Neural cell (in vitro differentiated cells): ENCODE data around the gene GABBR2. TPM values are rescaled to one million over a fixed set of nuclear protein-coding genes. Genes with fewer than 3 reads are reported as not detected.

ENCODE experiments used
- H2AFZ ChIP-seq: fragments of 200-600, 300-800 bp; sonication (generic), shearing (Covaris generic); 2 replicates; pipeline ENCODE4 v1.6.0; 2014; ENCODE audit warnings: low read depth, mild to moderate bottlenecking, antibody characterized with exemption, low read length, moderate library complexity
- H3F3A ChIP-seq: fragments of 200-600 bp; shearing (Covaris generic); 2 replicates; pipeline ENCODE4 v1.6.1; 2016; ENCODE audit warnings: mild to moderate bottlenecking, moderate library complexity, mixed read lengths, antibody characterized with exemption, low read length; ENCODE audit not compliant: insufficient read depth, poor library complexity, severe bottlenecking
- H3K27ac ChIP-seq: fragments of 200-600, 300-800 bp; sonication (generic), shearing (Covaris generic); 2 replicates; pipeline ENCODE4 v1.5.1; 2014; ENCODE audit warnings: mild to moderate bottlenecking, low read length, moderate library complexity
- H3K27me3 ChIP-seq: fragments of 300-800, 200-600 bp; sonication (generic), shearing (Covaris generic); 2 replicates; pipeline ENCODE4 v1.6.0; 2014; ENCODE audit warnings: mild to moderate bottlenecking, low read depth, low read length, moderate library complexity; ENCODE audit not compliant: insufficient read depth
- H3K36me3 ChIP-seq: fragments of 300-800, 200-600 bp; sonication (generic), shearing (Covaris generic); 2 replicates; pipeline ENCODE4 v1.5.1; 2014; ENCODE audit warnings: mild to moderate bottlenecking, antibody characterized with exemption, low read length, moderate library complexity; ENCODE audit not compliant: insufficient read depth
- H3K4me2 ChIP-seq: fragments of 300-800, 200-600 bp; sonication (generic), shearing (Covaris generic); 2 replicates; pipeline ENCODE4 v1.6.0; 2014; ENCODE audit warnings: mild to moderate bottlenecking, low read length
- H3K4me3 ChIP-seq: fragments of 300-800, 200-600 bp; sonication (generic), shearing (Covaris generic); 2 replicates; pipeline ENCODE4 v1.5.1; 2014; ENCODE audit warnings: mild to moderate bottlenecking, low read length, moderate library complexity
- H3K79me2 ChIP-seq: fragments of 200-600 bp; shearing (Covaris generic); replicated peaks from 2 replicates; pipeline ENCODE4 v1.6.0; 2014; ENCODE audit warnings: mild to moderate bottlenecking, low read length, moderate library complexity; ENCODE audit not compliant: insufficient read depth
- H3K9ac ChIP-seq: fragments of 300-800, 200-600 bp; sonication (generic), shearing (Covaris generic); 2 replicates; pipeline ENCODE4 v1.6.1; 2016; ENCODE audit warnings: mild to moderate bottlenecking, low read length, mixed read lengths
- H3K9me2 ChIP-seq: fragments of 200-600 bp; shearing (Covaris generic); 2 replicates; pipeline ENCODE4 v1.6.1; 2016; ENCODE audit warnings: mild to moderate bottlenecking, low read length, mixed read lengths; ENCODE audit not compliant: insufficient read depth
- H3K9me3 ChIP-seq: fragments of 200-600, 300-800 bp; sonication (generic), shearing (Covaris generic); 2 replicates; pipeline ENCODE4 v1.6.1; 2016; ENCODE audit warnings: mild to moderate bottlenecking, mixed run types, low read length, moderate library complexity, mixed read lengths
- H4K20me1 ChIP-seq: fragments of 200-600 bp; shearing (Covaris generic); 2 replicates; pipeline ENCODE4 v1.6.1; 2016; ENCODE audit warnings: mild to moderate bottlenecking, mixed run types; ENCODE audit not compliant: insufficient read depth
- CTCF ChIP-seq: fragments of 450-650 bp; IDR thresholded peaks from 2 replicates; pipeline ENCODE4 v1.5.1; 2014; ENCODE audit warnings: antibody characterized with exemption, mild to moderate bottlenecking, moderate library complexity; ENCODE audit not compliant: poor library complexity, severe bottlenecking
- EP300 ChIP-seq: fragments of 450-650 bp; conservative IDR thresholded peaks from 2 replicates; pipeline ENCODE4 v1.6.1; 2014; ENCODE audit warnings: antibody characterized with exemption, mild to moderate bottlenecking, moderate library complexity; ENCODE audit not compliant: poor library complexity, severe bottlenecking
- EZH2 ChIP-seq: fragments of 200-600, 300-800 bp; shearing (Covaris generic), sonication (generic); IDR thresholded peaks from 2 replicates; pipeline ENCODE4 v1.6.1; 2014; ENCODE audit warnings: antibody characterized with exemption, low read length, borderline replicate concordance, mild to moderate bottlenecking; ENCODE audit not compliant: insufficient read depth, poor library complexity, severe bottlenecking
- MXI1 ChIP-seq: fragments of 450-650 bp; conservative IDR thresholded peaks from 2 replicates; pipeline ENCODE4 v1.6.1; 2014; ENCODE audit warnings: antibody characterized with exemption, mild to moderate bottlenecking; ENCODE audit not compliant: poor library complexity, severe bottlenecking
- POLR2AphosphoS5 ChIP-seq: IDR thresholded peaks from 2 replicates; pipeline ENCODE4 v1.6.1; 2012
- RAD21 ChIP-seq: fragments of 450-650 bp; conservative IDR thresholded peaks from 2 replicates; pipeline ENCODE4 v1.6.1; 2014; ENCODE audit warnings: antibody characterized with exemption, mild to moderate bottlenecking, moderate library complexity
- REST ChIP-seq: IDR thresholded peaks from 2 replicates; pipeline ENCODE4 v1.6.1; 2012; ENCODE audit warnings: borderline replicate concordance
- SMC3 ChIP-seq: fragments of 450-650 bp; conservative IDR thresholded peaks from 2 replicates; pipeline ENCODE4 v1.6.1; 2014; ENCODE audit warnings: antibody characterized with exemption, mild to moderate bottlenecking, moderate library complexity; ENCODE audit not compliant: poor library complexity
- TAF1 ChIP-seq: IDR thresholded peaks from 2 replicates; pipeline ENCODE4 v1.6.1; 2012; ENCODE audit warnings: low read depth
- polyA plus RNA-seq: library from polyadenylated mRNA; depleted of rRNA; stranded (reverse); fragments of >200 nt; gene quantifications from 2 replicates; pipeline ENCODE4 v1.2.3, GENCODE V29; 2014

GABBR2 gene
- polyA plus RNA-seq, 1 donor from 2014 or later, result 7.1 TPM

GRCh38 chr9:98714833-98715232 lies 6.1 kb upstream of the GABBR2 start:
- no peak overlapping the region for H3K9ac ChIP-seq

GRCh38 chr9:98712987-98713386 lies 4.3 kb upstream of the GABBR2 start:
- Histone ChIP-seq H3K79me2 (no peaks in the 10 kb centered on the region), H3K27ac (no peak overlapping the region), H3K36me3 (no peaks in the 10 kb centered on the region), H3K4me3 (no peak overlapping the region), H3K9ac (no peak overlapping the region), H3F3A (no peaks in the 10 kb centered on the region), H2AFZ (no peak overlapping the region), H4K20me1 (no peaks in the 10 kb centered on the region), H3K4me2 (no peak overlapping the region), H3K9me3 (no peaks in the 10 kb centered on the region), H3K27me3 (peaks cover 36% of the 10 kb centered on the region), H3K9me2 (no peaks in the 10 kb centered on the region)
- no peak for TF ChIP-seq EZH2
- TF ChIP-seq RAD21, result no peak
- TF ChIP-seq EP300, result no peak
- TF ChIP-seq MXI1, result no peak
- TF ChIP-seq REST, result no peak
- no peak for TF ChIP-seq TAF1
- TF ChIP-seq SMC3, result no peak
- TF ChIP-seq POLR2AphosphoS5, result no peak

More at GRCh38 chr9:98714833-98715232, 6.1 kb upstream of the GABBR2 start:
- Histone ChIP-seq H3K9me2 (no peaks in the 10 kb centered on the region), H3K4me2 (no peak overlapping the region), H3K4me3 (no peak overlapping the region), H3K9me3 (no peaks in the 10 kb centered on the region), H3K79me2 (no peaks in the 10 kb centered on the region), H3K36me3 (no peaks in the 10 kb centered on the region), H3K27me3 (peaks cover 28% of the 10 kb centered on the region), H2AFZ (no peak overlapping the region), H3K27ac (no peak overlapping the region), H4K20me1 (no peaks in the 10 kb centered on the region), H3F3A (no peaks in the 10 kb centered on the region)
- no peak for TF ChIP-seq EP300
- TF ChIP-seq REST, result no peak
- TF ChIP-seq SMC3, result no peak
- TF ChIP-seq RAD21, result no peak
- TF ChIP-seq EZH2, result no peak
- TF ChIP-seq TAF1, result no peak
- TF ChIP-seq POLR2AphosphoS5, result no peak
- TF ChIP-seq CTCF, result no peak
- no peak for TF ChIP-seq MXI1
